ENCODE measurements around the gene TACR2. TPM values are rescaled to one million over a fixed set of nuclear protein-coding genes. Genes with fewer than 3 reads are reported as not detected.

TACR2 gene
- polyA plus RNA-seq, 1 donor, result 8.2 TPM

- no peak for DNase-seq
- WGBS (ENCODE audit: insufficient coverage, low lambda C conversion rate), result no CpG with 5 or more reads among the region's 5 CpGs
- H3K36me3 ChIP-seq (ENCODE audit: control insufficient read depth, insufficient read depth, low read length), result no peaks in the 10 kb centered on the region
- peaks cover 4% of the 10 kb centered on the region for H3K4me1 ChIP-seq (ENCODE audit: control insufficient read depth, insufficient read depth, low read length)
- H3K27me3 ChIP-seq (ENCODE audit: control insufficient read depth, insufficient read depth, low read length), result no peaks in the 10 kb centered on the region
- H3K4me3 ChIP-seq (ENCODE audit: low read length), result no peak overlapping the region
- H3K9me3 ChIP-seq (ENCODE audit: control insufficient read depth, low read depth, low read length), result no peaks in the 10 kb centered on the region
- H3K27ac ChIP-seq (ENCODE audit: low read length), result no peak overlapping the region
Observed at GRCh38 chr10:69359594-69359993, 57.1 kb downstream of the TACR2 start.

GRCh38 chr10:69359148-69359547 is 57.6 kb downstream of the TACR2 start:
- Histone ChIP-seq H3K27ac (ENCODE audit: low read length) (no peak overlapping the region), H3K4me3 (ENCODE audit: low read length) (no peak overlapping the region), H3K4me1 (ENCODE audit: control insufficient read depth, insufficient read depth, low read length) (peaks cover 4% of the 10 kb centered on the region), H3K27me3 (ENCODE audit: control insufficient read depth, insufficient read depth, low read length) (no peaks in the 10 kb centered on the region), H3K9me3 (ENCODE audit: control insufficient read depth, low read depth, low read length) (no peaks in the 10 kb centered on the region), H3K36me3 (ENCODE audit: control insufficient read depth, insufficient read depth, low read length) (no peaks in the 10 kb centered on the region)
- WGBS (ENCODE audit: insufficient coverage, low lambda C conversion rate), result 86% methylated on average over 1 of the region's 3 CpGs
- DNase-seq, result no peak

DNA sequence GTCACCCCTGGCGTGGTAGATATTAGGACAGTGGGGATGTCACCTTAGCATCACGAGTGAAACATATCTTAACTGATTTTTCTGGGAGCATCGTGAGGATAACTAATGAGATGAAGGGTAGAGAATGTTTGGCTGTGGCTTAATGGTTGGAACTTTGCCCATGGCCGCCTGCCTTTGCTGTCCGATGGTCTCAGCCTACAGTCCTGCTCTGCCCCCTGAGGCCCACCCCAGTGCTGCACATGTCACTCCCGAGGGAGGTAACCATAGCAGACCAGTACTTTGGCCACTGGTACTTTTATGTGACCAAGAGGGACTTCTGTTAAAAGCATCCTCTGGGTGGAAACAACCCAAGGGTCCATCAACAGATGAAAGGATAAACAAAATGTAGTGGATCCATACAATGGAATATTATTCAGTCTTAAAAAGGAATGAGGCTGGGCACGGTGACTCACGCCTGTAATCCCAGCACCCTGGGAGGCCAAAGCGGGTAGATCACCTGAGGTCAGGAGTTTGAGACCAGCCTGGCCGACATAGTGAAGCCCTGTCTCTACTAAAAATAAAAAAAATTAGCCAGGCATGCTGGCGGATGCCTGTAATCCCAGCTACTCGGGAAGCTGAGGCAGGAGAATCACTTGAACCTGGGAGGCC is 58.4 kb downstream of the TACR2 start:
- Histone ChIP-seq H3K27me3 (ENCODE audit: control insufficient read depth, insufficient read depth, low read length) (no peaks in the 10 kb centered on the region), H3K27ac (ENCODE audit: low read length) (no peak overlapping the region), H3K4me3 (ENCODE audit: low read length) (no peak overlapping the region), H3K4me1 (ENCODE audit: control insufficient read depth, insufficient read depth, low read length) (peaks cover 4% of the 10 kb centered on the region), H3K9me3 (ENCODE audit: control insufficient read depth, low read depth, low read length) (no peaks in the 10 kb centered on the region), H3K36me3 (ENCODE audit: control insufficient read depth, insufficient read depth, low read length) (no peaks in the 10 kb centered on the region)
- no peak for DNase-seq
- no CpG with 5 or more reads among the region's 12 CpGs for WGBS (ENCODE audit: insufficient coverage, low lambda C conversion rate)

DNA sequence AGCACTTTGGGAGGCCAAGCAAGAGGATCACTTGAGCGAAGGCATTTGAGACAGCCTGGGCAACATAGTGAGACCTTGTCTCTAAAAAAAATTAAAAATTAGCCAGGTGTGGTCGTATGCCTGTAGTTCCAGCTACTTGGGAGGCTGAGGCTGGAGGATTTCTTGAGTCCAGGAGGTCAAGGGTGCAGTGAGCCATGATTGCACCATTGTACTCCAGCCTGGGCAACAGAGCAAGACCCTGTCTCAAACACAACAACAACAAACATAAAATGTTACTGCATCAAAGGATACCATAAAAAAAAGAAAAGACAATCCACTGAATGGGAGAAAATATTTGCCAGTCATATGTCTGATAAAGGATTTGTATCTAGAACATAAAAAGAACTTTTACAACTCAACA is 60.5 kb downstream of the TACR2 start:
- no peak for DNase-seq
- no peak overlapping the region for H3K4me3 ChIP-seq (ENCODE audit: low read length)
- no CpG with 5 or more reads among the region's 2 CpGs for WGBS (ENCODE audit: insufficient coverage, low lambda C conversion rate)
- no peaks in the 10 kb centered on the region for H3K9me3 ChIP-seq (ENCODE audit: control insufficient read depth, low read depth, low read length)
- no peaks in the 10 kb centered on the region for H3K36me3 ChIP-seq (ENCODE audit: control insufficient read depth, insufficient read depth, low read length)
- peaks cover 4% of the 10 kb centered on the region for H3K4me1 ChIP-seq (ENCODE audit: control insufficient read depth, insufficient read depth, low read length)
- no peak overlapping the region for H3K27ac ChIP-seq (ENCODE audit: low read length)
- no peaks in the 10 kb centered on the region for H3K27me3 ChIP-seq (ENCODE audit: control insufficient read depth, insufficient read depth, low read length)

DNA sequence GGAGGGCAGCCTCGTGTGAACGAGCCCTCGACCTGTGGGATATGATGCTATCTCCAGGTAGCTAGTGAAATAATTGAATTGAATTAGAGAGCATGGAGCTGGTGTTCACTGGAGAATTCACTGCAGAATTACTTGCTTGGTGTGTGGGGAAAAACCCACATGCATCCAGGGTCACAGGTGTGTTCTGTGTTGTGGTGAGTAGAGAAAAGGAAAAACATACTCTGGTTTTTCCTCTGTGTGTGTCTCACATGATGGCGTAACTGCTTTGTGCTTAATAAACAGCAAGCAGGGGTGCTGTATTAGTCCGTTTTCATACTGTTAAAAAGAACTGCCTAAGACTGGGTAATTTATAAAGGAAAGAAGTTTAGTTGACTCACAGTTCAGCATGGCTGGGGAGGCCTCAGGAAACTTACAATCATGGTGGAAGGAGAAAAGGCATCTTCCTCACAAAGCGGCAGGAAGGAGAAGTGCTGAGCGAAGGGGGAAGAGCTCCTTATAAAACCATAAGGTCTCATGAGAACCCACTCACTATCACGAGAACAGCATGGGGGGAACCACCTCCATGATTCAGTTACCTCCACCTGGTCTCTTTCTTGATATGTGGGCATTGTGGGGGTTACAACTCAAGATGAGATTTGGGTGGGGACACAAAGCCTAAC is 62.6 kb downstream of the TACR2 start:
- no peaks in the 10 kb centered on the region for H3K4me1 ChIP-seq (ENCODE audit: control insufficient read depth, insufficient read depth, low read length)
- no peak for DNase-seq
- no peaks in the 10 kb centered on the region for H3K9me3 ChIP-seq (ENCODE audit: control insufficient read depth, low read depth, low read length)
- no peaks in the 10 kb centered on the region for H3K36me3 ChIP-seq (ENCODE audit: control insufficient read depth, insufficient read depth, low read length)
- WGBS (ENCODE audit: insufficient coverage, low lambda C conversion rate), result no CpG with 5 or more reads among the region's 8 CpGs
- H3K27me3 ChIP-seq (ENCODE audit: control insufficient read depth, insufficient read depth, low read length), result no peaks in the 10 kb centered on the region
- no peak overlapping the region for H3K27ac ChIP-seq (ENCODE audit: low read length)
- no peak overlapping the region for H3K4me3 ChIP-seq (ENCODE audit: low read length)

Other genes with a start within 250 kb of the TACR2 start
- 35.5 TPM for gene SUPV3L1, start 236.7 kb downstream of the TACR2 start, polyA plus RNA-seq
- gene HKDC1, start 196.6 kb downstream of the TACR2 start, polyA plus RNA-seq, result 91.5 TPM
- 19.3 TPM for gene HK1, start 138.4 kb downstream of the TACR2 start, polyA plus RNA-seq
- gene TSPAN15, start 34.5 kb upstream of the TACR2 start, polyA plus RNA-seq, result 37.9 TPM
- 3.1 TPM for gene NEUROG3, start 156.5 kb upstream of the TACR2 start, polyA plus RNA-seq
- gene FAM241B, start 213.3 kb upstream of the TACR2 start, polyA plus RNA-seq, result 6.4 TPM

Measured in large intestine (tissue), 3 donors.